HG02870 (cell line): ENCODE measurements around the gene ADORA2A.

ENCODE experiments used
- ATAC-seq: cut with Tn5 transposase; IDR thresholded peaks from one replicate; pipeline ENCODE4 v1.9.1; 2021; ENCODE audit warnings: mild to moderate bottlenecking, moderate library complexity; ENCODE audit not compliant: unreplicated experiment

The ADORA2A gene

GRCh38 chr22:24431309-24432034 is 4.1 kb downstream of the ADORA2A start:
- ATAC-seq: no peak

DNA sequence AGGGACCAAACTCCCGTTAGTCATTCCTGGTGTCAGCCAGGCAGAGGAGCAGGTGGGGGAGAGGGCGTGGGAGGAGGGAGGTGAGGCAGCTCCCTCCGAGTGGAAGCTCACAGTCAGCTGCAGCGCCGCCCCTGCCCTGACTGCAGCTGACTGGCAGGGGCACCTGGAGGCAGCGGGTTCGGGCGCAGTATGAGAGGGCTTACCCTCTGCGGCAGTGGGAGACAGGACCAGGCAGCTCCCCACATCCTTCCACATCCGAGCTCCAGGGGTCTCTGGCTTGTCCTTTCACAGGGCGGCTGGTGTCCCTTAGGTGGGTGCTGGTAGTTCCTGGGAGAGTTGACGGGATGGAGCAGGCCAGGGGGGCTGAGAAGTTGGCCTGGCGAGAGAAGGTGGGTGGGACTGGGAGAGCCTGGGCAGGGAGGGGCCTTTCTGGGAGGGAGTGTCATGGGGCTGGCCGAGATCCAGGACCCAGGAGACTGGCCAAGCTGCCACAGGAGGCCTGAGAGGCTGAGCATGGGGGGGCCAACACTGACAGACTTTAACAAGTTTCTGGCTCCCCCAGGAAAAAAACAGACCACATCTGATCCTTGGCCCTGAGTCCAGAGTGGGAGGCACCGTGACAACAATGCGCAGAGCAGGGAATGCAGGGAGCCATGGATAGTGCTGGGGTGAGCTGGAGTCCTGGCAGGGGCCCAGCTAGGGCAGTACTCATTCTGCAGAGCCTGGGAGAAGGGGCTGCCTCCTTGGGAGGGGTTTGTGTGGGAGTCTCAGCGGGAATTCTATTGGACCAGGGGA is 4.9 kb downstream of the ADORA2A start:
- no peak for ATAC-seq

GRCh38 chr22:24433001-24433827 is 5.8 kb downstream of the ADORA2A start:
- no peak for ATAC-seq

DNA sequence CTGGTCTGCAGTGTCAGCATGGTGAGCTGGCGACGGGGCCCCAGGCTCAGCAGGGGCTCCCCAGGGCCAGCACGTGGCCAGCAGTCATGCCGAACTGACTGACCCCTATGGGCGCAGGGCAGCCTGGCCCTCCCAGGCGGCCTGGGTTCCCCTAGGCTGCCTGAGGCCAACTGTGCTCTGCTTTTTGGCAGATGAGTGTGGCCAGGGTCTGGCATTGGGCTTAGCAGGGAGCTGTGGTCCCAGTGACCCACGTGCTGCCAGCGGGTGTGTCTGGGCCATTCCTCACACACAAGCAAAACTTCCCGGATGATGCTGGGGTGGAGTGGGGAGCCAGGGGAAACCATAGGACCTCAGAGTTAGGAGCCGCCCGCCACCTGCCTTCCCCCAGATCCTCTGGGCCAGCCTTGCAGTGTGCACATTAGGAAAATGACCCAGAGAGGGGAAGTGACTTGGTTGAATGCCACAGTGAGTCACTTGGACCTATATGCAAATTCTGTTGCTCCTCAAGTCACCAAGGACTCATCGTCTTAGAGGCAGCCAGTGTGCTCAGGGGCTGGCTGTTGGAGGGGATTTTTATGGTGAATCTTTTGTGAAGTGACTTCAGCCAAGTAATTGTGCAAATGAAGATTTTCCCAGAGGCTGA is 6.5 kb downstream of the ADORA2A start:
- ATAC-seq: peak; percentile 74

DNA sequence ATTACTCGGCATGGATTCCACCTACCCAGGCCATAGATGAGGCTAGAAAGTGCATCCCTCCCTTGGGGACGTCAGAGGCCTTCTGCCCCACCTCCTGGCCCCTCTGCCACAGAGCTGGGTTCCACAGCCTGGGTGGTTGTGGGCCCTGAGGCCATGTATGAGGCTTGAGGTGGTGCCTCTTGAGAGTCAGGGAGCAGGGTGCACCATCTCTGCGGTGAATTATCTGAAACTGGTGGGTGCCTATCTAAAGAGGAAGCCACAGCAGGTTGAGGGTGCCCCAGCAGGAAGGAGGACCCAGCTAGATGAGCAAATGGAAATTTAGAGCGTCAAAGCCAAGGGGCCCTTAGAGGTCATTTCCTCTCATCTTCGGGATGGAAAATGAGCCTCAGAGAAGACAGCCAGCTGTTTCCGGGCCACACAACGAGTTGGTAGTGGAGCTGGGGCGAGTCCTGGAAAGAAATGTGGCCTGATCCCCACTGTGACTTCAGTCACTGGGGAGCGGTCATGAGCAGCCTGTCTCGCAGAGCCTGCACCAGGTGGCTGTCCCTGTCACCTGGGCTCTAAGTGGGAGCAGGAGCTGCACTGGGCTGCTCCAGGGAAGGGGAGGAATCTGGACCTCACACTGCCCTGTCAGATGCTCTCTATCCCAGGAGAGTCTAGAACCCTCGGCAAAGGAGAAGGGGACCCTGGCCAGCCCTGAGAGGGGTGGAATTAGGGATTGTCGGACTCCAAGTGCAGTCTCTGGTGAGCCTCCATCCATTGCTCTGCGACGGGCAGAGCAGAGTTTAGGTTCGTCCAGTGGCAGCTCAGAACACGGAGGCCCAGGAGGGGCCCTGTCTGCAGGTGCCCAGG is 7.3 kb downstream of the ADORA2A start:
- peak; percentile 34 for ATAC-seq

- ATAC-seq: no peak
Observed at GRCh38 chr22:24435323-24435645, 7.9 kb downstream of the ADORA2A start.

DNA sequence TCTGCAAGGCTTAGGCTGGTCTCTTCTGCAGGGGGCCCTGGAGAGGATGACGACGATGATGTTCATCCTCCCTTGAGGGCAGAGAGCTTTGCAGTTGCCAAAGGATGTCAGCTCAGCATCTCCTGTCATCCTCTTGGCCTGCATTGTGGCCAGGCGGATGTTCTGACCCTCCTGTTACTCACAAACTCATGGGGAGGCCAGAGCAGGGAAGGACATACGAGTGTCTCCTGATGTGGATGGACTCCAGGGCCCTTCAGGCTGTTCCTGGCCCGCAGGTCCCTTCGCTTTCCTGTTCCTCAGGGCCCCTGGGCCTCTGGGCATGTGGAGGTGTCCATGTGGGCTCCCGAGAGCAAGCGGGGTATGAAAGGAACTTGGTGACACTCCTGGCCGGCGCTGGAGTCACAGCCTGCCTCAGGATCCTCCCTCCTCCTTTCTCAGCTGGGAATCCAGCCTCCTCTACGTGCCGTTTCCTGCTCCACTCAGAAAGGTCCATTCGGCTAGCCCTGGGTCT is 8.5 kb downstream of the ADORA2A start:
- no peak for ATAC-seq

DNA sequence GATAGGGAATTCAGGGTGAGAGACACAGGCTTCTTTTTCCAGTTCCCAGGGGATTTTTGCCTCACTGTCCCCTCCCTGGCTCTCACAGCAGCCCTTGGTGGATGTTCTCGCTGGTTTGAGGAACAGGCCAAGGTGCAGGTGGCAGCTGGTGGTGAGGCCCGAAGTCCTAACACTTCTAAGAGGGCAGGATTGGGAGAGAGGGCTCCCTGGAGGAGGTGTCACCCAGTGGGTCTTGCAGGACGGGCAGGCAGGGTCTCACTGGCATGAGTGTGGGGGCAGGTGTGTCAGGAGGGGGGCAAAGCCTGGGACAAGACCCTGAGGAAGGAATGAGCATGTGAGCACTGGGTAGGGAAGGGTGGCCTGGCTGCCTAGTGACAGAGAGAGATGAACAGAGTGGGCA is 9.2 kb downstream of the ADORA2A start:
- no peak for ATAC-seq

DNA sequence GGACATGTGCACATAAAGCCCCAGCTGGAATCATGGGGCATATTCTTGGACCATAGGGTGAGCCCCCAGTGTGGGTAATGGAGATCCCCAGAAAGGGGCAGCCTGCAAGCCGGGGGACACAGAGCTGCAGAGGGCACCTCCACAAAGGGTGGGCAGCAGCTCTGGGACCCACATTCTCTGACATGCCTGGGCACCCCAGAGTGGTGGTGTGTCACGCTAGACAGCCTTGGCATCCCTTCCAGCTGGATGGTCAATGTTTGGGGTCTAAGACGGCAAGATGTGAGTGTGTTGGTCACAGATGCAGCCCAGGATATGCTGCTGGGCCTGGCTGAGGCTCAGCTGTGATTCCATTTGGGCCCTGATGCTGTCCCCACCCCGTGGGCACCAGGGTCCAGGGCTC is 9.7 kb downstream of the ADORA2A start:
- ATAC-seq: no peak

DNA sequence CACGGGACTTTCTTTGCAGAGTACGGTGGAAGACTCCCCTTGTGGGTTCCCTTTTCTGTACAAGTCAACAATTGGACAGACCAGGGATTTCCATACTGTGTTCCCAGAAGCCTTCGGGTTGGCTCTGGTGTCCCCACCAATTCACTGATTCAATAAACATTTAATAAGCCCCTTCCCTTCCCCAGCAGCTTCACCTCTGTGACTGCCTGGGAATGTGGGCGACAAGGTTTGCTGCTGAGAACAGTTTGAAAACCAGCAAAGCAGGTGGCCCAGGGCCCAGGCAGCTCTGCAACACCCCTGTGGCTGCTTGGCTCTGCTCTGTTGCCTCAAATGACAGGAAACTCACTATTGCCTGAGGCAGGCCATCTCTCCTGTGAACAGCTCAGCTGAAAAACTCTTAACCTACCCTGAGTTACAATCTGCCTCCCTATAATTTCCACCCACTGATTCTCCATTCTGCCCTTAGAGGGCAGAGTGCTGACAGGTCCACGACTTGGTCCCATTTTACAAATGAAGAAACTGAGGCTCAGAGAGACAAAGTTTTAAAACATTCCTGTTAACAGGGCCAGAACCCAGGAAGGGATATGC is 10.4 kb downstream of the ADORA2A start:
- ATAC-seq: no peak

GRCh38 chr22:24440270-24440717 is 12.9 kb downstream of the ADORA2A start:
- no peak for ATAC-seq

GRCh38 chr22:24440718-24441405 is 13.5 kb downstream of the ADORA2A start:
- ATAC-seq: no peak

DNA sequence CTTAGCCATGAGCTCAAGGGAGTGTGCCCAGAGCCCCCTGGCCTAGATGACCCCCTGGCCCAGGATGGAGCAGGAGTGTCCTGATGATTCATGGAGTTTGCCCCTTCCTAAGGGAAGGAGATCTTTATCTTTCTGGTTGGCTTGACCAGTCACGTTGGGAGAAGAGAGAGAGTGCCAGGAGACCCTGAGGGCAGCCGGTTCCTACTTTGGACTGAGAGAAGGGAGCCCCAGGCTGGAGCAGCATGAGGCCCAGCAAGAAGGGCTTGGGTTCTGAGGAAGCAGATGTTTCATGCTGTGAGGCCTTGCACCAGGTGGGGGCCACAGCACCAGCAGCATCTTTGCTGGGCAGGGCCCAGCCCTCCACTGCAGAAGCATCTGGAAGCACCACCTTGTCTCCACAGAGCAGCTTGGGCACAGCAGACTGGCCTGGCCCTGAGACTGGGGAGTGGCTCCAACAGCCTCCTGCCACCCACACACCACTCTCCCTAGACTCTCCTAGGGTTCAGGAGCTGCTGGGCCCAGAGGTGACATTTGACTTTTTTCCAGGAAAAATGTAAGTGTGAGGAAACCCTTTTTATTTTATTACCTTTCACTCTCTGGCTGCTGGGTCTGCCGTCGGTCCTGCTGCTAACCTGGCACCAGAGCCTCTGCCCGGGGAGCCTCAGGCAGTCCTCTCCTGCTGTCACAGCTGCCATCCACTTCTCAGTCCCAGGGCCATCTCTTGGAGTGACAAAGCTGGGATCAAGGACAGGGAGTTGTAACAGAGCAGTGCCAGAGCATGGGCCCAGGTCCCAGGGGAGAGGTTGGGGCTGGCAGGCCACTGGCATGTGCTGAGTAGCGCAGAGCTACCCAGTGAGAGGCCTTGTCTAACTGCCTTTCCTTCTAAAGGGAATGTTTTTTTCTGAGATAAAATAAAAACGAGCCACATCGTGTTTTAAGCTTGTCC is 14.3 kb downstream of the ADORA2A start:
- no peak for ATAC-seq

DNA sequence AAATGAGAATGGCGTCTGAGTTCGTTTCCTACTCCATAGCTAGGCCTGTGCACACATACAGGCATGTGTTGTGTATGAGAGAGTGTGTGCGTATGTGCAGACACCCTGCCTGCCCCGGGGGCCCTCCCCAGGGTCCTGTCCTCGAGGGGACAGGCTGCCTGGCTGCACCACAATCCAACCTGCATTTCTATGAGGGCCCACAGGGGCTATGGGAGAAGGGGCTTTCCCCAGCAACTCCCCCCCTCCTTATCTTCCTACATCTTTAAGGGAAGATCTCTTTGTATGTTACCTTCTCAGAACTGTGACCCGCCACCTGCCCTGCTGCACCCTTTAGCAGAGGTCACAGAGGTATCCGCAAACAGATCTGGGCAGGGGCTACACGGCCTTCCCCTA is 14.9 kb downstream of the ADORA2A start:
- ATAC-seq: no peak

GRCh38 chr22:24443668-24444067 is 16.3 kb downstream of the ADORA2A start:
- no peak for ATAC-seq

DNA sequence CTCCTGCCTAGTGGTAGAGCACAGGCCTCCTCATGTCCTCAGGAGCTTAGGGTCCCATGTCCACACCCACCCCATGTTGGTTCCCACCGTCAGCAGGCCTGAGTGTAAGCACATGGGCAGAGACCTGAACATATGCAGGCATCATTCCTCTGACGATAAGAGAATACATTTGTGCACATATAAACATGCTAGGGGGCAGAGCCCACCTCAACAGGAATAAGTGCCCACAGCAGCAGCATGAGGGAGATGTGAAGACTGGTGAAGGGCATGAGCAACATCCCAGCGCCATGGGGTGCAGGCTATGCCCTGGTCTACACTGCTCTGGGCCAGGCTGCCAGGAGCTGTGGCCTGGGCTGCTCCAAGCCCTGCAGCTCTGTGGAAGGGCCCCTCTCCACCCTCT is 16.9 kb downstream of the ADORA2A start:
- ATAC-seq: no peak

DNA sequence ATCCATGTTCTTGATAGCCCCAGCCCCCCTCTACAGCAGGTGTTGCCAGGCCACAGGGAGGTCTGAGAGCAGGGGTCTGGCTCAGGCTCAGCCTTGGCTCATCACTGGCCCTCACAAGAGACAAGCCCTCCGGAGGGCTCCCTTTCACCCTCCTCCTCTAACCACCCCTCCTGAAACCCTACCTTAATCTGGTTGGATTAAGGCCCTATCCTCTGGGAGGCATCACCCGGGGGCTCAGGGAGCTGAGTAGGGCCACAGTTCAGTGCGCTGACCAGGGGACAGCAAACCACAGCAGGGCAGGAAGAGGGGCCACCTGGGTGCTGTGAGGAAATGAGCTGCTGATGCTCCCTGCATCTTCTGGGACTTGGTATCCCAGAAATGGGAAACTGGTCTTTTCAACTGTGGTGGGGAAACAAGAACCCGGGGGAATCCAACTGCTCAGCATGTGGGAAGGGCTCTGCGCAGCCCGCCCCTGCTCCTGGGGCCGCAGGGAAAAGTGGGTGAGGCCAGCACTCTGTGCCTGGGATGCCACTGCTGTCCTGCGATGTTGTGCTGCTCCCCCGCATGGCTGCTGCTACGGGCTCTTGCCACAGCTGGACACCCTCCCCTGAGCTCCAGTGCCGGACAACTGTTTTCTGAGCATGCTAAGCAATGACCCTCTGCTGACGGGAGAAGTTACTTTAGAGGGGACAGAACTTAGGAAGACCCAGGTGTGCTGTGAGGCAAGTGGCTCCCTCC is 17.5 kb downstream of the ADORA2A start:
- no peak for ATAC-seq
